ENCODE measurements around the gene PCK1. TPM values are rescaled to one million over a fixed set of nuclear protein-coding genes. Genes with fewer than 3 reads are reported as not detected.

The PCK1 gene
- total RNA-seq, 1 donor from 2014 or later = not detected

DNA sequence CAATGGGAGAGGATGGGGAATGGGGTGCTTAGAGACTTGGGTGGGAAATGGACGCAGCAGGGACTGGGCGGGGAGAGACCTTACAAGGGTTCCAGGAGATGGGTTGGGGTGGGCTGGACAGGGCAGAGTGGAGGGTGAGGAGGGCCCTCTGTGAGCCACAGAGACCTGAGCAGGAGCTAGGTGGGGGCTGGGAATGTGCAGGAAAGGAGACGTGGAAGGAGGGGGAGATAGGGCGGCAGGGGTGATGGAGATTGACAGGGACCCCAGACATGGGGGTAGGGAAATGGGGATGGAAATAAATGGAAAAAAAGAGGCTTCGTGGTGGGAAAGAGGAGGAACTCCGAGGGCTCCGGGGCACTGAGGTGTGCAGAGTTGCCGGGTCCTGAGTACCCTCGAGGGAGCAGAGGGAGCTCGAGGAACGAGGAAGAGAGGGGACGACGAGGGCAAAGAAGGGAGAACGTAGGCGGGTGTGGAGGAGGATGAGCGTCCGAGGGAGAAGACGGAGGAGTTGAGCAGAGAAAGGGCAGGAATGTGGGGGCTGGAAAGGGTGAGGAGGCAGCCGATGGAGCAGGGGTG is 33.9 kb upstream of the PCK1 start:
- Mint-ChIP-seq H3K4me1 (peaks cover 18% of the 10 kb centered on the region), H3K27me3 (ENCODE audit: low read depth) (peaks cover 10% of the 10 kb centered on the region), H3K27ac (ENCODE audit: unreplicated experiment) (no peak overlapping the region)

DNA sequence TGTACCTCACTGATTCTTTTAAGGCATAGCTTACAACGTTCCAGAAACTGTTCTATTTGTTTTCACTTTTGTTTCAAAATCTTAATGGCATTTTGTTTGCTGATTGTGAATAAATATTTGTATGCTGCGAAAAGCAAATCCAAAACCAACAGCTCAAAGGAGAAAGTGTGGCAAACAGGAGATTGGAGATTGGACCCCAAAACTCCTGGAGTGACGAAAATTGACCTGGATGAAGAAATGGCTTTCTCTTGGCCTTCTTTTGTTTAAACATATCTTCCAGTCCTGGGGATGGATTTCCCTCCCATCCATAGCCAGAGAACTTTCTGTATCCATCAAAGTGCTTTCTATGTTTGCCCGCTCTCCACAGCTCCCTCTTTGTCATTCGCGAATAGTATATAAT is 33.2 kb upstream of the PCK1 start:
- no peak overlapping the region for H3K4me3 Mint-ChIP-seq

More for the DNA sequence above, 33.9 kb upstream of the PCK1 start:
- TF ChIP-seq, protein P1, sequence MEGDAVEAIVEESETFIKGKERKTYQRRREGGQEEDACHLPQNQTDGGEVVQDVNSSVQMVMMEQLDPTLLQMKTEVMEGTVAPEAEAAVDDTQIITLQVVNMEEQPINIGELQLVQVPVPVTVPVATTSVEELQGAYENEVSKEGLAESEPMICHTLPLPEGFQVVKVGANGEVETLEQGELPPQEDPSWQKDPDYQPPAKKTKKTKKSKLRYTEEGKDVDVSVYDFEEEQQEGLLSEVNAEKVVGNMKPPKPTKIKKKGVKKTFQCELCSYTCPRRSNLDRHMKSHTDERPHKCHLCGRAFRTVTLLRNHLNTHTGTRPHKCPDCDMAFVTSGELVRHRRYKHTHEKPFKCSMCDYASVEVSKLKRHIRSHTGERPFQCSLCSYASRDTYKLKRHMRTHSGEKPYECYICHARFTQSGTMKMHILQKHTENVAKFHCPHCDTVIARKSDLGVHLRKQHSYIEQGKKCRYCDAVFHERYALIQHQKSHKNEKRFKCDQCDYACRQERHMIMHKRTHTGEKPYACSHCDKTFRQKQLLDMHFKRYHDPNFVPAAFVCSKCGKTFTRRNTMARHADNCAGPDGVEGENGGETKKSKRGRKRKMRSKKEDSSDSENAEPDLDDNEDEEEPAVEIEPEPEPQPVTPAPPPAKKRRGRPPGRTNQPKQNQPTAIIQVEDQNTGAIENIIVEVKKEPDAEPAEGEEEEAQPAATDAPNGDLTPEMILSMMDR (conservative IDR thresholded peaks at IDR 0.05) = no peak
- Mint-ChIP-seq H3K9me3 (no peaks in the 10 kb centered on the region), H3K4me3 (no peak overlapping the region), H3K36me3 (ENCODE audit: low read depth) (no peaks in the 10 kb centered on the region)
- DNase-seq (ENCODE audit: low read depth, low spot score) = no peak

DNA sequence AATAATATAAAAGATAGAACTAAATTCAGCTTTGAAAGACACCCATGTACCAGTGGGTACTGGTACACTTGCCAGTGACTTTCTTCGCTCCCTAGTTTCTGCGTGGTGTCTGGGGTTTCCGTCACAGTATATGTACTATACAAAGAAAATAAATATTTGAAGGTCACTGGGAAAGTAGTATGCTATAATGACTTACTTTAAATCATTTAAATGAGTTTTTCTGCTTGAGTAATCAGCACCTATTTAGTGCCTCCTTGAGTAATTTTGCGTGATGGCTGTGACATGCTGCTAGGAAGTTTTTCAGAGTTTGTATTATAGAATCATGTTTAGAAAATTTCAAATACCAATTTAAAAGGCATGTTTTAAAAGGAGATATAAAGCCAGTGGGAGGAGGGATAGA is 32.8 kb upstream of the PCK1 start:
- Mint-ChIP-seq H3K27me3 (ENCODE audit: low read depth) (peaks cover 16% of the 10 kb centered on the region), H3K4me1 (peaks cover 10% of the 10 kb centered on the region), H3K27ac (ENCODE audit: unreplicated experiment) (no peak overlapping the region), H3K4me3 (no peak overlapping the region), H3K36me3 (ENCODE audit: low read depth) (no peaks in the 10 kb centered on the region), H3K9me3 (peaks cover 3% of the 10 kb centered on the region)
- TF ChIP-seq, protein P1 (conservative IDR thresholded peaks at IDR 0.05) = no peak
- no peak for DNase-seq (ENCODE audit: low read depth, low spot score)

More for the DNA sequence above, 33.2 kb upstream of the PCK1 start:
- H3K9me3 Mint-ChIP-seq = peaks cover under 1% of the 10 kb centered on the region
- peaks cover 15% of the 10 kb centered on the region for H3K4me1 Mint-ChIP-seq
- DNase-seq (ENCODE audit: low read depth, low spot score) = no peak
- peaks cover 14% of the 10 kb centered on the region for H3K27me3 Mint-ChIP-seq (ENCODE audit: low read depth)
- H3K36me3 Mint-ChIP-seq (ENCODE audit: low read depth) = no peaks in the 10 kb centered on the region
- TF ChIP-seq, protein P1 (conservative IDR thresholded peaks at IDR 0.05) = no peak
- no peak overlapping the region for H3K27ac Mint-ChIP-seq (ENCODE audit: unreplicated experiment)

DNA sequence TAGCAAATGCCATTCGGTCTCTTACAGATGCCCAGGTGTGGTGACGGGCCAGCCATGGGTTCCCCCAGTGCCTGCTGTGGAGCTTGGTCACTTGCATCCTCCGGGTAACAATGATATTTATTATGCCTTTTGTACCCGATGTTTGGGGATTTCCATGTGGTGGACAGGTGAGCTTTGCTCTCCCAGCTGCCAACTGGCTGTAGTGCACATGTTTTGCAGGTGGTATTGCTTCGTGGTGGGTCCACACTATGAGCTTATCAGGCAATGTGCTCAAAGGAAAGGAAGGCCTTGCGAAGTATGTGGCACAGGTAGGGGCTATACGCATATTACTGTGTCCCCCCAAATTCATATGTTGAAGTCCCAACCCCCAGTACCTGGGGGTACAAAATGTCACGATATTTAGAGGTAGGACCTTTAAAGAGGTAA is 31.7 kb upstream of the PCK1 start:
- DNase-seq (ENCODE audit: low read depth, low spot score) = no peak
- no peak overlapping the region for H3K4me3 Mint-ChIP-seq
- TF ChIP-seq, protein P1 (conservative IDR thresholded peaks at IDR 0.05) = no peak
- H3K36me3 Mint-ChIP-seq (ENCODE audit: low read depth) = no peaks in the 10 kb centered on the region
- H3K27ac Mint-ChIP-seq (ENCODE audit: unreplicated experiment) = no peak overlapping the region
- H3K9me3 Mint-ChIP-seq = peaks cover 3% of the 10 kb centered on the region
- H3K4me1 Mint-ChIP-seq = peaks cover under 1% of the 10 kb centered on the region
- H3K27me3 Mint-ChIP-seq (ENCODE audit: low read depth) = peaks cover 25% of the 10 kb centered on the region

DNA sequence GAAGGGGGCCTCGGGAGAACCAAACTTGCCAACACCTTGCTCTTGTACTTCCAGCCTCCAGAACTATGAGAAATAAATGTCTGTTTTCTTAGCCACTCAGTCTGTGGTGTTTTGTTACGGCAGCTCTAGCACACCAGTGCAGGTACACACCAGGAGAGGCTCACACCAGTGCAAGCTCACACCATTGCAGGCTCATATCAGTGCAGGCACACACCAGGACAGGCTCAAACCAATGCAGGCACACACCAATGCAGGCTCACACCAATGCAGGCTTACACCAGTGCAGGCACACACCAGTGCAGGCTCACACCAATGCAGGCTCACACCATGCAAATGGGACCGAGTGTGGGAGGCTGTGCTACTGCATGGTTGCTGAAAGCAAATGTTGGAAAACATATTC is 31.1 kb upstream of the PCK1 start:
- peaks cover 27% of the 10 kb centered on the region for H3K27me3 Mint-ChIP-seq (ENCODE audit: low read depth)
- no peak for DNase-seq (ENCODE audit: low read depth, low spot score)
- peaks cover 3% of the 10 kb centered on the region for H3K9me3 Mint-ChIP-seq
- TF ChIP-seq, protein P1 (conservative IDR thresholded peaks at IDR 0.05) = no peak
- no peak overlapping the region for H3K4me3 Mint-ChIP-seq
- no peaks in the 10 kb centered on the region for H3K4me1 Mint-ChIP-seq
- H3K27ac Mint-ChIP-seq (ENCODE audit: unreplicated experiment) = no peak overlapping the region
- H3K36me3 Mint-ChIP-seq (ENCODE audit: low read depth) = no peaks in the 10 kb centered on the region

All from neural crest cell (in vitro differentiated cells).